GM23338 (cell line): ENCODE data around the gene TAF3. TPM values are rescaled to one million over a fixed set of nuclear protein-coding genes. Genes with fewer than 3 reads are reported as not detected.

ENCODE experiments used
- ATAC-seq: fragments of 200-7000 bp; cut with Tn5 transposase; 3 replicates; pipeline ENCODE4 v1.9.1; 2020
- DNase-seq: peaks from one replicate; pipeline ENCODE4 v3.0.0-alpha.2; 2015; ENCODE audit warnings: low spot score
- H2AFZ ChIP-seq: fragments of 200-600 bp; sonication (generic); 2 replicates; pipeline ENCODE4 v1.8.0; 2016; ENCODE audit warnings: antibody characterized with exemption, mild to moderate bottlenecking, moderate library complexity
- H3F3A ChIP-seq: fragments of 200-600 bp; sonication (generic); replicated peaks from 2 replicates; pipeline ENCODE4 v1.8.0; 2017; ENCODE audit warnings: antibody characterized with exemption, mixed run types, low read depth
- H3K27ac ChIP-seq: fragments of 200-600 bp; sonication (generic); 2 replicates; pipeline ENCODE4 v1.6.1; 2016; ENCODE audit warnings: low read depth
- H3K27me3 ChIP-seq: fragments of 200-600 bp; sonication (generic); 2 replicates; pipeline ENCODE4 v1.8.0; 2016; ENCODE audit warnings: mild to moderate bottlenecking, mixed run types, moderate library complexity; ENCODE audit not compliant: insufficient read depth
- H3K36me3 ChIP-seq: fragments of 200-600 bp; sonication (generic); 2 replicates; pipeline ENCODE4 v1.8.0; 2016; ENCODE audit warnings: mild to moderate bottlenecking; ENCODE audit not compliant: insufficient read depth
- H3K4me1 ChIP-seq: fragments of 200-600 bp; sonication (generic); 2 replicates; pipeline ENCODE4 v1.8.0; 2016; ENCODE audit warnings: mild to moderate bottlenecking, moderate library complexity; ENCODE audit not compliant: insufficient read depth
- H3K4me2 ChIP-seq: fragments of 200-600 bp; sonication (generic); 2 replicates; pipeline ENCODE4 v1.7.1; 2017; ENCODE audit warnings: mixed run types
- H3K4me3 ChIP-seq: fragments of 200-600 bp; sonication (generic); 2 replicates; pipeline ENCODE4 v1.6.1; 2016; ENCODE audit warnings: mixed run types
- H3K79me2 ChIP-seq: fragments of 200-600 bp; sonication (generic); replicated peaks from 2 replicates; pipeline ENCODE4 v1.8.0; 2017; ENCODE audit warnings: mild to moderate bottlenecking; ENCODE audit not compliant: insufficient read depth
- H3K9me2 ChIP-seq: fragments of 200-600 bp; sonication (generic); 2 replicates; pipeline ENCODE4 v1.8.0; 2017; ENCODE audit not compliant: insufficient read depth
- H4K20me1 ChIP-seq: fragments of 200-600 bp; sonication (generic); replicated peaks from 2 replicates; pipeline ENCODE4 v1.8.0; 2017; ENCODE audit warnings: mild to moderate bottlenecking; ENCODE audit not compliant: insufficient read depth
- H3K27ac Mint-ChIP-seq: 2 replicates; pipeline ENCODE4 v1.8.0; 2020; ENCODE audit warnings: inconsistent platforms, mild to moderate bottlenecking, moderate library complexity, mixed read lengths
- H3K27me3 Mint-ChIP-seq: 3 replicates; pipeline ENCODE4 v1.8.0; 2022; ENCODE audit warnings: low read depth, mild to moderate bottlenecking, moderate library complexity, mixed read lengths, inconsistent platforms; ENCODE audit not compliant: insufficient read depth, poor library complexity
- H3K36me3 Mint-ChIP-seq: 3 replicates; pipeline ENCODE4 v1.8.0; 2021; ENCODE audit warnings: low read depth, mild to moderate bottlenecking, inconsistent platforms, moderate library complexity, mixed read lengths
- H3K4me1 Mint-ChIP-seq: 3 replicates; pipeline ENCODE4 v1.8.0; 2020; ENCODE audit warnings: mild to moderate bottlenecking, inconsistent platforms, mixed read lengths
- H3K4me3 Mint-ChIP-seq: 3 replicates; pipeline ENCODE4 v1.8.0; 2021; ENCODE audit warnings: moderate library complexity, mild to moderate bottlenecking, inconsistent platforms, mixed read lengths
- H3K9me3 Mint-ChIP-seq: 3 replicates; pipeline ENCODE4 v1.8.0; 2020; ENCODE audit warnings: moderate library complexity, mild to moderate bottlenecking, inconsistent platforms, mixed read lengths
- CREB1 ChIP-seq: fragments of 250-450 bp; sonication (Bioruptor Pico); IDR thresholded peaks from 2 replicates; pipeline ENCODE4 v1.5.0; 2020; ENCODE audit warnings: low read depth, mild to moderate bottlenecking, moderate library complexity
- CTCF ChIP-seq, 2 experiments: fragments of 200-600 bp in 1 of 2; sonication (generic) in 1 of 2; conservative IDR thresholded peaks; 2 replicates each; pipeline versions ENCODE4 v1.5.1 to v1.6.1; 2016 to 2017; ENCODE audit warnings: antibody characterized with exemption in 2 of 2, low read depth in 2 of 2, mild to moderate bottlenecking in 2 of 2, moderate library complexity in 1 of 2
- EZH2 ChIP-seq: fragments of 200-600 bp; sonication (generic); IDR thresholded peaks from one replicate; pipeline ENCODE4 v1.8.0; 2017; ENCODE audit warnings: antibody characterized with exemption, mild to moderate bottlenecking, low read depth; ENCODE audit not compliant: unreplicated experiment
- JUNB ChIP-seq: IDR thresholded peaks from one replicate; pipeline ENCODE4 v1.6.1; 2016; ENCODE audit warnings: antibody characterized with exemption; ENCODE audit not compliant: unreplicated experiment
- NANOG ChIP-seq: IDR thresholded peaks from 2 replicates; pipeline ENCODE4 v1.6.1; 2016; ENCODE audit warnings: antibody characterized with exemption, borderline replicate concordance
- POLR2AphosphoS5 ChIP-seq: IDR thresholded peaks from 2 replicates; pipeline ENCODE4 v1.6.1; 2016; ENCODE audit warnings: antibody characterized with exemption, low read depth
- REST ChIP-seq: IDR thresholded peaks from one replicate; pipeline ENCODE4 v1.6.1; 2018; ENCODE audit warnings: antibody characterized with exemption; ENCODE audit not compliant: unreplicated experiment
- STAT1 ChIP-seq: IDR thresholded peaks from one replicate; pipeline ENCODE4 v1.6.1; 2016; ENCODE audit warnings: antibody characterized with exemption; ENCODE audit not compliant: unreplicated experiment
- ZNF114 ChIP-seq: fragments of 250-450 bp; sonication (Bioruptor Pico); IDR thresholded peaks from 2 replicates; pipeline ENCODE4 v1.5.0; 2020; ENCODE audit warnings: mild to moderate bottlenecking, moderate library complexity
- polyA plus RNA-seq: library from polyadenylated mRNA; unstranded; fragments of >200 nt; fragmentation: Nextera tagmentation; extraction: Ambion mirVana; gene quantifications from 2 replicates; pipeline ENCODE4 v1.2.1, GENCODE V29; 2016
- total RNA-seq: library from RNA; depleted of rRNA; stranded (reverse); fragments of >200 nt; shearing (Covaris generic); gene quantifications from 2 replicates; pipeline ENCODE4 v1.2.3, GENCODE V29; 2014

TAF3 gene
- total and polyA plus RNA-seq, 2 experiments from 2014 or later, result 6.4 to 15.2 TPM

- TF ChIP-seq REST (no peak), NANOG (no peak), JUNB (no peak), CTCF (conservative IDR thresholded peaks at IDR 0.05; ENCODE audit: low read depth in 2 of 2) (no peak), POLR2AphosphoS5 (no peak), STAT1 (no peak), EZH2 (no peak), CREB1 (CRISPR knock-in tag) (no peak), ZNF114 (CRISPR knock-in tag) (no peak)
Measured at GRCh38 chr10:7908541-7909210, 90.4 kb downstream of the TAF3 start (continued).

GRCh38 chr10:7913126-7913872 lies 95.0 kb downstream of the TAF3 start:
- H3K4me1 Mint-ChIP-seq, result peaks cover 7% of the 10 kb centered on the region; the same call in 2 of the 3 replicates
- Histone ChIP-seq H3K4me1 (peaks cover 6% of the 10 kb centered on the region; the same call in 1 of the 2 replicates), H3F3A (no peaks in the 10 kb centered on the region), H3K4me2 (peak overlapping the region; percentile 11; the same call in 1 of the 2 replicates), H3K4me3 (no peak overlapping the region), H3K79me2 (peaks cover 20% of the 10 kb centered on the region), H3K36me3 (no peaks in the 10 kb centered on the region), H3K27me3 (no peaks in the 10 kb centered on the region), H2AFZ (no peak overlapping the region), H3K27ac (no peak overlapping the region), H3K9me2 (no peaks in the 10 kb centered on the region), H4K20me1 (no peaks in the 10 kb centered on the region)
- H3K36me3 Mint-ChIP-seq, result no peaks in the 10 kb centered on the region
- peak; percentile 56 for ATAC-seq
- peak overlapping the region; percentile 50 for H3K27ac Mint-ChIP-seq
- no peaks in the 10 kb centered on the region for H3K9me3 Mint-ChIP-seq
- no peak overlapping the region for H3K4me3 Mint-ChIP-seq
- peak; percentile 25 for DNase-seq
- H3K27me3 Mint-ChIP-seq, result no peaks in the 10 kb centered on the region
- no peak for TF ChIP-seq CREB1 (CRISPR knock-in tag)
- no peak for TF ChIP-seq ZNF114 (CRISPR knock-in tag)
- TF ChIP-seq EZH2, result no peak
- TF ChIP-seq CTCF (conservative IDR thresholded peaks at IDR 0.05; ENCODE audit: low read depth in 2 of 2), result no peak
